GM23248 (cell line): ENCODE results near the gene TTPAL. TPM values are rescaled to one million over a fixed set of nuclear protein-coding genes. Genes with fewer than 3 reads are reported as not detected.

Experiments used
- DNase-seq: peaks from one replicate; pipeline ENCODE4 v3.0.0-alpha.2; 2015
- H2AFZ ChIP-seq: fragments of 200-600 bp; sonication (generic); 2 replicates; pipeline ENCODE4 v1.6.1; 2016; ENCODE audit warnings: antibody characterized with exemption
- H3F3A ChIP-seq: fragments of 200-600 bp; sonication (generic); 2 replicates; pipeline ENCODE4 v1.6.1; 2016; ENCODE audit warnings: mild to moderate bottlenecking, antibody characterized with exemption, mixed run types; ENCODE audit not compliant: insufficient read depth
- H3K27ac ChIP-seq: fragments of 200-600 bp; sonication (generic); 2 replicates; pipeline ENCODE4 v1.5.1; 2016; ENCODE audit warnings: mild to moderate bottlenecking
- H3K27me3 ChIP-seq: fragments of 200-600 bp; sonication (generic); replicated peaks from 2 replicates; pipeline ENCODE4 v1.6.1; 2016; ENCODE audit warnings: mild to moderate bottlenecking; ENCODE audit not compliant: insufficient read depth
- H3K36me3 ChIP-seq: fragments of 200-600 bp; sonication (generic); 2 replicates; pipeline ENCODE4 v1.6.1; 2016; ENCODE audit warnings: low read depth, mild to moderate bottlenecking
- H3K4me1 ChIP-seq: fragments of 200-600 bp; sonication (generic); 2 replicates; pipeline ENCODE4 v1.6.1; 2016; ENCODE audit warnings: mild to moderate bottlenecking; ENCODE audit not compliant: insufficient read depth
- H3K4me2 ChIP-seq: fragments of 200-600 bp; sonication (generic); one replicate; pipeline ENCODE4 v1.6.1; 2016; ENCODE audit warnings: mild to moderate bottlenecking; ENCODE audit not compliant: unreplicated experiment
- H3K4me3 ChIP-seq: fragments of 200-600 bp; sonication (generic); 2 replicates; pipeline ENCODE4 v1.5.1; 2016; ENCODE audit warnings: mild to moderate bottlenecking
- H3K79me2 ChIP-seq: fragments of 200-600 bp; sonication (generic); 2 replicates; pipeline ENCODE4 v1.6.1; 2016; ENCODE audit warnings: mild to moderate bottlenecking; ENCODE audit not compliant: insufficient read depth
- H3K9ac ChIP-seq: fragments of 200-600 bp; sonication (generic); 2 replicates; pipeline ENCODE4 v1.6.1; 2016; ENCODE audit warnings: mild to moderate bottlenecking
- H3K9me2 ChIP-seq: fragments of 200-600 bp; sonication (generic); 2 replicates; pipeline ENCODE4 v1.6.1; 2016; ENCODE audit warnings: mixed run types, mild to moderate bottlenecking, moderate library complexity; ENCODE audit not compliant: insufficient read depth
- H3K9me3 ChIP-seq: fragments of 200-600 bp; sonication (generic); one replicate; pipeline ENCODE4 v1.6.1; 2017; ENCODE audit warnings: low read depth
- H4K20me1 ChIP-seq: fragments of 200-600 bp; sonication (generic); 2 replicates; pipeline ENCODE4 v1.6.0; 2016; ENCODE audit not compliant: insufficient read depth
- EZH2 ChIP-seq: fragments of 200-600 bp; sonication (generic); IDR thresholded peaks from 2 replicates; pipeline ENCODE4 v1.6.1; 2018; ENCODE audit warnings: antibody characterized with exemption, mild to moderate bottlenecking; ENCODE audit not compliant: insufficient read depth, poor library complexity, severe bottlenecking
- EZH2phosphoT487 ChIP-seq: fragments of 200-600 bp; sonication (generic); IDR thresholded peaks from 2 replicates; pipeline ENCODE4 v1.6.1; 2018; ENCODE audit warnings: antibody characterized with exemption, moderate library complexity, mild to moderate bottlenecking, low read depth; ENCODE audit not compliant: insufficient read depth
- WGBS, 2 experiments: methylation state at CpG; one replicate each; pipeline ENCODE4 v1.1.6; 2015 to 2017; ENCODE audit warnings: low lambda C conversion rate in 2 of 2, low coverage in 1 of 2; ENCODE audit errors: missing lambda C conversion rate in 2 of 2; 5-methylcytosine and 5-hydroxymethylcytosine counted together
- in situ Hi-C: fragments of 300-500 bp; cut with MboI; formaldehyde crosslinking; loops from 2 replicates; pipeline ENCODE4 v1.15.0; 2020
- polyA plus RNA-seq: library from polyadenylated mRNA; unstranded; fragments of >200 nt; fragmentation: Nextera tagmentation; extraction: Ambion mirVana; gene quantifications from 2 replicates; pipeline ENCODE4 v1.2.1, GENCODE V29; 2016
- total RNA-seq: library from RNA; depleted of rRNA; stranded (reverse); fragments of >200 nt; shearing (Covaris generic); gene quantifications from 2 replicates; pipeline ENCODE4 v1.2.3, GENCODE V29; 2014

Gene TTPAL
- total and polyA plus RNA-seq, 2 experiments from 2014 or later: 11.8 to 19.6 TPM

DNA sequence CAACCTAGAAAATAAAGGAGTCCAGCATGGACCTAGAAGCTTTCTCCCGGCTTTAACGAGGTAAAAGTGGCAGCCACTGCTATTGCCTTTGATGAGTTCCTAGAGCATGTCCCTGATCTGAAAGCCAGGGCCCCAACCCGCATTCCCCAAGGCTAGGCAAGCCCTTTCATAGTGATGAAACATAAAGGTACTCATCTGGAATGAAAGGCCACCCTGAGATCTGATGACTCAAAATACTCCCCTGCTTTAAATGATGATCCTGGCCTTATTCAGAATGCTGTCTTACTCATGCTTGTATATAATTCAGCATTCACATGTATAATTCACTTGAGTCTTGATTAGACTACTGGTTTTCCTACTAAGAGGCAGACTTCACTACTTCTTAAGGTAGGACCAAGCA is 21.3 kb downstream of the TTPAL start:
- H4K20me1 ChIP-seq: no peaks in the 10 kb centered on the region

DNA sequence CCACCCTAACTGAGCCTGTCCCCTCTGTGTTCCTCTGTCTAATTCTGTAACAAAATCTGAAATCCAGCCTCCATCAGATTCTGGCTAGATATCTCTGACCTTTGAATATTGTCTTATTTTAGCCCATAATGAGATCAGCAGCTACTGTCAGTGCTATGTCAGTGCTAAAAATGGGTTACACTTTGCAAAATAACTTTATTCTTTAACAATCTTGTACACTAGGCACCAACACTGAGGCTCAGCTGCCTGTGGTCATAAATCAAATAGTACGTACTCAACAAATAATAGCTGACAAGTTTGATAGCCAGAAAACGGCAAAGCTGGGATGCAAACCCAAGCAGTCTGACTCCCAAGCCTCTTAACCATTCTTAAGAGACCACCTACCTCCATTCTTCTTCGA is 22.1 kb downstream of the TTPAL start:
- no peak for TF ChIP-seq EZH2
- TF ChIP-seq EZH2phosphoT487: no peak
- H3K4me3 ChIP-seq: no peak overlapping the region
- peak overlapping the region; percentile 50 for H3K4me2 ChIP-seq
- peaks cover 92% of the 10 kb centered on the region for H3F3A ChIP-seq
- H3K9me2 ChIP-seq: no peaks in the 10 kb centered on the region
- in situ Hi-C loops: no loop called here
- H3K9me3 ChIP-seq: no peaks in the 10 kb centered on the region
- H2AFZ ChIP-seq: no peak overlapping the region
- H3K4me1 ChIP-seq: peaks cover 58% of the 10 kb centered on the region
- peaks cover 35% of the 10 kb centered on the region for H3K36me3 ChIP-seq
- H4K20me1 ChIP-seq: no peaks in the 10 kb centered on the region
- 80 to 87% methylated on average over 3 of the region's 3 CpGs for WGBS, 2 experiments
- no peak for DNase-seq
- peak overlapping the region; percentile 82 for H3K9ac ChIP-seq
- H3K27ac ChIP-seq: peak overlapping the region; percentile 99
- no peaks in the 10 kb centered on the region for H3K27me3 ChIP-seq
- H3K79me2 ChIP-seq: peaks cover 33% of the 10 kb centered on the region

More for the DNA sequence above, 21.3 kb downstream of the TTPAL start:
- Histone ChIP-seq H3K36me3 (peaks cover 29% of the 10 kb centered on the region), H3K27ac (peak overlapping the region; percentile 99), H3K9ac (peak overlapping the region; percentile 82), H3K4me2 (peak overlapping the region; percentile 56), H3K27me3 (no peaks in the 10 kb centered on the region), H3K4me3 (peak overlapping the region; percentile 9; the same call in 1 of the 2 replicates), H2AFZ (no peak overlapping the region), H3K4me1 (peaks cover 62% of the 10 kb centered on the region), H3K79me2 (peaks cover 41% of the 10 kb centered on the region), H3F3A (peaks cover 92% of the 10 kb centered on the region), H3K9me2 (no peaks in the 10 kb centered on the region), H3K9me3 (no peaks in the 10 kb centered on the region)
- peak; percentile 95 for DNase-seq
- TF ChIP-seq EZH2phosphoT487 (no peak), EZH2 (no peak)
- in situ Hi-C loops: no loop called here
- WGBS, 2 experiments: 31 to 36% methylated on average over 3 of the region's 3 CpGs

DNA sequence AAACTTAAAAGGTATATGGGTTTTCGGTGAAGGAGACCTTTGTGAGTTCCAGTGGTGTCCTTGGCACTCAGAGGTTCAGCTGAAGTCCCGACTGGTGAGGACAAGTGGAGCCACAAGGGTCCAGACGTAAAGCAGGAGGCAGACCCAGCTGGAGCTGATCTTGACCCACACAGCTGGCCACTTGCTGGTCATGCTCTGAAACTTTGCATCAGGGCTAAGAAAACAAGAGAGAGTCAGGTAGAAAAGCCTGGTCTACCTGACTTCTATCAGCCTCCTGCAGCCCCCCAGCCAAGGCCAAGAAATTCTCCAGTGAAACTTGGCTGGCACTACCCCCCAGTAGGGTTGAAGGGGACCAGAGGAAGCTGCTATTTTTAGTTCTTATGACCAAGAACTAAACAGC is 24.5 kb downstream of the TTPAL start:
- peaks cover 37% of the 10 kb centered on the region for H3K4me1 ChIP-seq

DNA sequence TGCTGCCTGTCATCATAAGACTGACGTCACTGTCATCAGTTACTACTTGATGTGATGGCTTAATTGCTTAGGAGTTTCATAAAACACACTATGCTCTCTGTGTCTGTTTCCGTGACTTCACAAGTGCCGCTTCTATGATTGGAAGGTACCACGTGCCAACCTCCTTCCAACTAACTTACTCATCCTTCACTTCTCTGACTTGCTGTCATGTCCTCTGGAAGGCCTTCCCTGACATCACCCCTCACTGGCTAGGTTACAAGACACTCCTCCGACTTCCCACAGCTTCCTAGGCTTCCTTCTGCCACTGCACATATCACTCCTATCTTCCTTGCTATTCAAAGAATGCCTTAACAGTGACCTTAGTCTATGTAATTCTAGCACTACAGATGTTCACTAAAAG is 25.8 kb downstream of the TTPAL start:
- Histone ChIP-seq H3K9ac (peak overlapping the region; percentile 46), H3K27me3 (no peaks in the 10 kb centered on the region), H3K36me3 (peaks cover 66% of the 10 kb centered on the region), H3K4me3 (no peak overlapping the region), H3F3A (peaks cover 79% of the 10 kb centered on the region), H3K27ac (peak overlapping the region; percentile 79), H3K4me1 (peaks cover 27% of the 10 kb centered on the region), H4K20me1 (no peaks in the 10 kb centered on the region), H2AFZ (no peak overlapping the region), H3K9me2 (no peaks in the 10 kb centered on the region), H3K79me2 (peaks cover 56% of the 10 kb centered on the region), H3K9me3 (no peaks in the 10 kb centered on the region), H3K4me2 (peak overlapping the region; percentile 39)
- 25 to 28% methylated on average over 5 of the region's 5 CpGs for WGBS, 2 experiments
- TF ChIP-seq EZH2 (no peak), EZH2phosphoT487 (no peak)
- DNase-seq: peak; percentile 94
- in situ Hi-C loops: no loop called here

More for the DNA sequence above, 24.5 kb downstream of the TTPAL start:
- no peak overlapping the region for H3K4me2 ChIP-seq
- no peak overlapping the region for H3K4me3 ChIP-seq
- peaks cover 56% of the 10 kb centered on the region for H3K36me3 ChIP-seq
- in situ Hi-C loops: no loop called here
- peak overlapping the region; percentile 79; the same call in 1 of the 2 replicates for H3K27ac ChIP-seq
- H3K9me3 ChIP-seq: no peaks in the 10 kb centered on the region
- 91 to 98% methylated on average over 3 of the region's 3 CpGs for WGBS, 2 experiments
- H3K9me2 ChIP-seq: no peaks in the 10 kb centered on the region
- H4K20me1 ChIP-seq: no peaks in the 10 kb centered on the region
- no peak overlapping the region for H2AFZ ChIP-seq
- no peak overlapping the region for H3K9ac ChIP-seq
- H3K27me3 ChIP-seq: no peaks in the 10 kb centered on the region
- peaks cover 89% of the 10 kb centered on the region for H3F3A ChIP-seq
- no peak for DNase-seq
- H3K79me2 ChIP-seq: peaks cover 47% of the 10 kb centered on the region
- no peak for TF ChIP-seq EZH2phosphoT487
- no peak for TF ChIP-seq EZH2

DNA sequence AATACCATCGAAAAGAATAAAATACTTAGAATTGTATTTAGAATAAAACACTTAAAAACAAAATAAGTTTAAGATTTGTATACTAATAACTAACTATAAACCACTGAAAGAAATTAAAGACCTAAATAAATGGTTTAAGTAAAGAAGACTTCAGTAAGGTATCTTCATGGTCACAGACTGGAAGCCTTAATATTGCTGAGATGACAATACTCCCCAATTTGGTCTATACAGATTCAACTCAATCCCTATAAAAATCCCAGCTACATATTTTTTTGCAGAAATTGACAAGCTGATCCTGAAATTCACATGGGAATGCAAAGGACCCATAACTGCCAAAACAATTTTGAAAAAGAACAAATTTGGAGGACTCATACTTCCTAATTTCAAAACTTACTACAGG is 27.3 kb downstream of the TTPAL start:
- Histone ChIP-seq H3K9me2 (no peaks in the 10 kb centered on the region), H3K9me3 (no peaks in the 10 kb centered on the region), H3K79me2 (peaks cover 72% of the 10 kb centered on the region), H3K4me2 (no peak overlapping the region), H2AFZ (no peak overlapping the region), H3K4me3 (no peak overlapping the region), H3K27me3 (no peaks in the 10 kb centered on the region), H4K20me1 (no peaks in the 10 kb centered on the region), H3F3A (peaks cover 65% of the 10 kb centered on the region), H3K36me3 (peaks cover 81% of the 10 kb centered on the region), H3K9ac (no peak overlapping the region), H3K27ac (0 out of 2 replicates have a peak overlapping the region, but pooled peaks have one; percentile 79), H3K4me1 (peaks cover 13% of the 10 kb centered on the region)
- 96 to 100% methylated on average over 1 of the region's 1 CpG for WGBS, 2 experiments
- TF ChIP-seq EZH2phosphoT487: no peak
- TF ChIP-seq EZH2: no peak
- no peak for DNase-seq
- in situ Hi-C loops: no loop called here
